ENCODE measurements around the gene ZSCAN31.

The ZSCAN31 gene

DNA sequence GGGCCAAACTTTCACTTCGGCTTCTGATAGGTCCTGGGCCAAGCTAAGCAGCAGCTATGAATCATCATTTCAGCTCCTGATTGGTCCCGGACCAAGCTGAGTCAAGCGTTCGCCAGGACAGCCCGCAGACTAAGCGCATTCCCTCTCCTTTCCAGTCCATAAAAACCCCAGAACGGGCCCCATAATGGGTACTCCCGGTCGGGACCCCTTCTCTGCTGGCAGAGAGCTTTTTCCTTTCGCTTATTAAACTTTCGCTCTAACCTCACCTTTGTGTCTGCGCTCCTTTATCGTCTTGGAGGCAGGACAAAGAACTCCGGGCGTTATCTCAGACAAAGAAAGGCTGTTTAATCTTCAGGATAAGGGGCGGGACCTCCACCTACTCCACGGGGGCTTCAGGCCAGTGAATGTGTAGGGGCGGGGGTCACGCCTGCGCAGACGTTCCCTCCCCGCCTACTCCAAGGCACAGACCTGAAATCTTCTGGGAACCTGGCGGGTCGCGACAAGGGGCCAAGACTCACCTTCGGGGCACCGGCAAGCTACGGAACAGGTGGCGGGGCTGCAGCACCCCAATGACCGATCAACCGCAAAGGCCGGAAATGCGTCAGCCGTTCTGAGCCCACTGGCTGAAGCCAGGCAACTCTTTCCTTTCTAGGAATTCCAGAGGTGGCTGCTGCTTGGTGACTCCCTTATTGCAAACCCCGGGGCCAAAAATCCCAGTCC, at the start of gene ZSCAN31:
TSS of gene ZSCAN31 (minus strand) at position 585 of the 720 bp plus-strand sequence. CDS start 6,465 bp downstream, outside the sequence.
- TF ChIP-seq, protein P1, sequence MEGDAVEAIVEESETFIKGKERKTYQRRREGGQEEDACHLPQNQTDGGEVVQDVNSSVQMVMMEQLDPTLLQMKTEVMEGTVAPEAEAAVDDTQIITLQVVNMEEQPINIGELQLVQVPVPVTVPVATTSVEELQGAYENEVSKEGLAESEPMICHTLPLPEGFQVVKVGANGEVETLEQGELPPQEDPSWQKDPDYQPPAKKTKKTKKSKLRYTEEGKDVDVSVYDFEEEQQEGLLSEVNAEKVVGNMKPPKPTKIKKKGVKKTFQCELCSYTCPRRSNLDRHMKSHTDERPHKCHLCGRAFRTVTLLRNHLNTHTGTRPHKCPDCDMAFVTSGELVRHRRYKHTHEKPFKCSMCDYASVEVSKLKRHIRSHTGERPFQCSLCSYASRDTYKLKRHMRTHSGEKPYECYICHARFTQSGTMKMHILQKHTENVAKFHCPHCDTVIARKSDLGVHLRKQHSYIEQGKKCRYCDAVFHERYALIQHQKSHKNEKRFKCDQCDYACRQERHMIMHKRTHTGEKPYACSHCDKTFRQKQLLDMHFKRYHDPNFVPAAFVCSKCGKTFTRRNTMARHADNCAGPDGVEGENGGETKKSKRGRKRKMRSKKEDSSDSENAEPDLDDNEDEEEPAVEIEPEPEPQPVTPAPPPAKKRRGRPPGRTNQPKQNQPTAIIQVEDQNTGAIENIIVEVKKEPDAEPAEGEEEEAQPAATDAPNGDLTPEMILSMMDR (conservative IDR thresholded peaks at IDR 0.05; ENCODE audit: low read length) = no peak
- DNase-seq (ENCODE audit: low read depth) = peak; percentile 95
- H3K4me3 ChIP-seq (ENCODE audit: low read length) = peak within 1 kb of the TSS; percentile 86

DNA sequence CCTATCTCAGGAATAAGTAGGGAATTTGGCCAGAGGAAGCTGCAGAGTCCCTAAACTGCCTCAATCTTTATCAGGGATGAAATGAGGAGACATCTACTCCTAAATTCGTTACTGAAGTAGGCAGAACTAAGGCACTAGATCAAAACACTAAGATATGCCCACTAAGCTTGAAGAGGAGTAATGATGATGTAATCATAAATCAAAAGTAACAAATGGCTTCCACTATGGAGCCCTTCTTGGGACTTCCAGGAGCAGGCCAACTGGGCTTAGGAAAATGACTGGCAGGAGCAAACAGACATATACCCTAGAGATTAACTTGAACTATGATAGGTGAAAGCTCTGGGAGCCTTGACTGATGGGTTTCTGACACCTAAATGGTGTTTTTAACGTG, 48.2 kb upstream of the ZSCAN31 start:
- H3K4me3 ChIP-seq (ENCODE audit: low read length) = no peak overlapping the region
- no peak for DNase-seq (ENCODE audit: low read depth)
- TF ChIP-seq, protein P1 (conservative IDR thresholded peaks at IDR 0.05; ENCODE audit: low read length) = no peak

DNA sequence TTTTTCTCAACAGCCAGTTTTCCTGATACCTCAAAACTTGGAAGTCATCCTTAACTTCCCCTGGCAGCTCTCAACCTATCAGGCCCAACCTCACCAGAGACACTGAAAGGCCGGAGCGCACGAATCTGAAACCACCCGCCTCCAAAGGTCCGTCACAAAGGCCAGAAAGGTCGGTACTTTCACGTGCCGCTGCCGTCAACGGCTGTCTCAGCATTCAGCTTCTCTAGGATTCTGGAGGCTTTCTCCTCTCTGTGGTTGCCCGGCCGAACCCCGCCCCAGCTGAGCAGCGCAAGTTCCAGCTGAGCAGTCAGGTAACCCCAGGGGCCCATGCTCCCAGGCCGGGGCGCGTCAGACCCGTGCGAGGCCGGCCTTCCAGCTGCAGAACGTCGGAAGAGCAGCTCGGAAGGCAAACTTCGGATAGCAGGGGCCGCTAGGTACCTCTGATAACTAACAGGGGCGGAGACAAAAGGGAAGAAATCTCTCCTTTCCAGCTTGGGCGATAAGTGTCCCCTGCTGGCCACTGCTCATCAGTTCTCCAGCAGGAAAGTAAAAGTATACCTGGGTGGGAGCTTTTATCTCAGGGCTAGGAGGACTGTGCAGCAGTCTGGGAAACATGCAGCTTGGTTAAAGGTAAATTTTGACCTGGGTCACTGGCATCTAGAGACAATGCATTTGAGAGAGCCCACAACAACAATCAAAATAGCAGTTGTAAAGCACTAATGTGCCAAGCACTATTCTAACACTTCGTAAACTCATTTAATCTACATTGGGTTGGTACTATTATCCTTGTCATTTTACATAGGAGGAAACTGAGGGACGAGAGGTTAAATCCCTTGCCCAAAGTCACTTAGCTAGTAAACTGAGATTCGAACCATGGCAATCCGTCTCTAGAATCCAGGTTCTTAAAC, 47.5 kb upstream of the ZSCAN31 start:
- DNase-seq (ENCODE audit: low read depth) = peak; percentile 65
- H3K4me3 ChIP-seq (ENCODE audit: low read length) = peak overlapping the region; percentile 39
- TF ChIP-seq, protein P1 (conservative IDR thresholded peaks at IDR 0.05; ENCODE audit: low read length) = peak; percentile 50

DNA sequence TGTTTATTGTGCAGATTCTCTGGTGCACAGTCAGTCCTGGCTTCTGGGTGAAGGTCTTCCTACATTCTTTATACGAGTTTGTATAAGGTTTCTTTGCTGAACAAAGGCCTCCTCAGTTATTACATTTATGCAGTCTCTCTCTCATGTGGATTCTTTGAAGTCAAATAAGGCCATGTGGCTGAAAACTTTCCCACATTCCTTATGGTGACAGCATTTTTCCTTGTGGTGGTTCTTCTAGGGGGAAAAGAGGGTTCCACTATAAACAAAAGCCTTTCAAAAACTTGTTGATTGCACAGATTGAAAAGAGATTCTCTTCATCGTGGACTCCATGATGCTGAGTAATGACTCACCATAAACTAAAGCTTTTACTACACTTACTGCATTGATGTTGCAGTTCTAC, 44.4 kb upstream of the ZSCAN31 start:
- no peak for DNase-seq (ENCODE audit: low read depth)
- TF ChIP-seq, protein P1 (conservative IDR thresholded peaks at IDR 0.05; ENCODE audit: low read length) = no peak
- no peak overlapping the region for H3K4me3 ChIP-seq (ENCODE audit: low read length)

DNA sequence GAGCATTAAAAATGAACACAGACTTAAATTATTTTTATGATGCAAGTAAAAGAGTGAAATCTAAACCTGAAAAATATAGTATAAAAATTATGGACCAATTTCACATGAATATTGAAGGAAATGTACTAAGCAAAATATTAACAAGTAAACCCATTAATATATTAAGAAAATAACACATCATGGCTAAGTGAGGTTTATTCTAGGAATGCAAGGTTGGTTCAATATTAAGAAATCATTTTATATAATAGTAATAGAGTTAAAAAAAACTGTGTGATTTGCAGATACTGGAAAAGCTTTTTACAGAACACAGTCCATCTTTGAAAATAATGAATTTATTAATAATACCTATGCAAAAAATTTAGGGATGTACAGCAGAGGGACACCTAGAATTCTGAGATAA, 42.7 kb upstream of the ZSCAN31 start:
- no peak for DNase-seq (ENCODE audit: low read depth)
- H3K4me3 ChIP-seq (ENCODE audit: low read length) = no peak overlapping the region
- TF ChIP-seq, protein P1 (conservative IDR thresholded peaks at IDR 0.05; ENCODE audit: low read length) = no peak

DNA sequence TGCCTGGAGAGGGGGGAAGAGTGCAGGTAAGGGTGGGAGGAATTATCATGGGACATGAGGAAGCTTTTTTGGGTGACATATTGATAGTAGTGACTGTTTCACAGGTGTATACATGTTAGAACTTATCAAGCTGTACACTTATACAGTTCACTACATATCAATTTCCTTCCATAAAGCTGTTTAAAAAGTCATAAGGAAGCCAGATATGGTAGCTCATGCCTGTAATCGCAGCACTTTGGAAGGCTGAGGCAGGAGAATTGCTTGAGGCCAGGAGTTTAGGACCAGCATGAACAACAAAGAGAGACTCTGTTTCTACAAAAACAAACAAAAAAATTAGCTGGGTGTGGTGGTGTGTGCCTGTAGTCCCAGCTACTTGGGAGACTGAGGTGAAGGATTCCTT, 41.9 kb upstream of the ZSCAN31 start:
- H3K4me3 ChIP-seq (ENCODE audit: low read length) = no peak overlapping the region
- TF ChIP-seq, protein P1 (conservative IDR thresholded peaks at IDR 0.05; ENCODE audit: low read length) = no peak

More for the DNA sequence above, 41.9 kb upstream of the ZSCAN31 start:
- DNase-seq (ENCODE audit: low read depth) = no peak

Data from AG10803 (cell line).